ENCODE data around the gene MEFV.
"Not testable (repeated sequence)": the region's sequence is repeated elsewhere in the genome, so short reads cannot be mapped to it uniquely, and the experiment has no call there.

Gene MEFV
- total RNA-seq: 3.0 to 63.8 (median 8.1) reads per million in 17 experiments

DNA sequence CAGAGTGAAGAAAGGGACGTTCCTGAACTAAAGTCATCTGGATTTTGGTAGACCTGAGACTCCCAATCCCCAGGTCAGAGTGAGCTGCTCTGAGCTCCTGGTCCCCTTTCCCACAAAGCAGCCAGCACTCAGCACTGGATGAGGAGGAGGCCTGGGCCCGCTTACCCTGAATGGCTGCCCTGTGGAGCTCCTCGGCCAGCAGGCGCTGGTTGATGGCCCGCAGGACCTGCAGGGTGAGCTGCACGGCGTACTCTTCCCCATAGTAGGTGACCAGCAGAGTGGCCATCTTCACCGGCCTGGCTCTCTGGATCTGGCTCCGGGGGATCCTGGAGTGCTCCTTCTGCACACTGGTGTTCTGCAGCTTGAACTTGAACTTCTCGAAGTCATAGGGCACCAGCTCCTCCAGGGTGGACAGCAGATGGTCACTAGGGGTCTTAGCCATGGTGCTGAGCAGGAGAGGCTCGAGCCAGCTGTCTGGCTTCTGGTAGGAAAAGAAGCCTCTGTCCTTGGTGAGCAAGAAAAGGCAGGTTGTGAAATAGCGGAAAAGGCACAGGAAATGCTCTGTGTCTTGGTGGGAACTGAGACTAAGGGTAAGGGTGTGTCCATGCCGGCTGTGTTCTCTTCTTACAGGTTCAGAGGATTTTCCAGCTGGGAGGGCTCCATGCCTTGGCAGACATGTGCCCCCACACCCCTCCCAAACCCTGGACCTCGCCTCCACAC, at the start of gene MEFV:
Gene MEFV, minus strand, starts transcription at position 488 of the 720 bp plus-strand sequence. Its CDS starts 46 bp downstream, at position 442.
- peak; percentile 66 to 84 (median 78) for DNase-seq

DNA sequence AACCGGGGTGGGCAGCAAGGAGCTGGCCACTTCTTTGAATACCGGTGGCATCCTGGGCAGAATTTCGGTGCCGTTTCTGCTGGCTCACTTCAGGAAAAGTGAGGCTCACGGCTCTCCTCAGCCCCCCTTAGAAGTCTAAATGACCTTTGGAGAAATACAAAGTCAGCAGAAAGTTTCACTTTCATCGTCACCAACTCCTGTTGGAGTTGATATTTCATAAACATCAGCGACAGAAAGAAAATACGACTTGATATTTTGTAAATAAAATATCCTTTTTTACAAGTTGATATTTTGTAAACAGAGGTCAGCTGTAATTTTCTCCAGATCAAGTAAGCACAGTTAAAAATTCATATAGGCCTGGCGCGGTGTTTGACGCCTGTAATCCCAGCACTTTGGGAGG, 49.6 kb upstream of the MEFV start:
- no peak for DNase-seq

DNA sequence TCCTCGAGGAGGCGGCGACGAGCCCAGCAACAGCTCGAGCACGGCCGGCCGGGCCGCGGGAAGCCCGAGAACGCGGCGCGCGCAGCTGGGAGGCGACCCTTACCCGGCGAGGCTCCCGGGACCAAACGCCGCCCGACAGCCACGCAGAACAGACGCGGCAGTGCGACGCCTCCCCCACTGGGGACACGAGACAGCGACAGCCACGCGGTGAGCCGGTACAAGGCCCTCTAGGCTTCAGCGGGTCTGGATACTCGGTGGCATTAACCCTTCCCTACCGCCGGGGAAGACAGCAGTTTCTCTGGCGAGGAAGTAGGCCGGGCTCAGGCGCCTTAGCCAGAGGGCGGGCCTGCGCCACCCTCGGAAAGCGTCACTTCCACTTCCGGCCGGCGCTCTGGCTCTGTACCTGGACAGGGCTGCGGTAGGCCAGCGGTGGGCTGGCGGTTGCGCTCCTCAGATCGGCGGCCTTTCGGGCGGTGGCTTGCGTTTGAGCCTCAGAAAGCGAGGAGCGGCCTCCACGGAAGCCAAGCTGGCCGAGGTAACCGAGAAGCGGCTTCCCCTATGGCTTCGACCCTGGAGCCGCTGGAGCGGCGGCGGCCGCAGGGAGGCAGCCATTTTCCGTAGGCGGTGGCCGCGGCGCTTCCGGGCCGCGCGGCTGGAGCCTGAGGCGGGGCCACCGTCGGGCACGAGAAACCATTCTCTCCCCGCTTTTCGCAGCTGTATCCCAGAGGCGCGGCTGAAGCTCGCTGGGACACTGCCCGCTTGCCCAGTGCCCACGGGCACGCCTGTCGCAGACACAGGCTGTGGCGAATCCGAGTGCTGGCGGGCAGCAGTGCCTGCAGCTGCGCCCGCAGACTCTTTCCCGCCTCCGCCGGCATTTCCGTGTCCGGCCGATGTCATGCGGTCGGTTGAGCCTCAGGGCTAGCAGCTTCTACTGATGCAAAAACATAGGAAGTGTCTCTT, 49.0 kb upstream of the MEFV start, which contains the start of the genes TIGD7 and ZNF75A:
Gene TIGD7, minus strand, starts transcription at position 322 of the 960 bp plus-strand sequence. CDS start 4,816 bp downstream, outside the sequence.
Gene ZNF75A, plus strand, starts transcription at position 389 of the 960 bp plus-strand sequence. CDS start 2,932 bp downstream, outside the sequence.
- DNase-seq: peak; percentile 86 to 94 (median 92)

- DNase-seq: no peak
Observed at GRCh38 chr16:3304370-3304769, 47.9 kb upstream of the MEFV start.

GRCh38 chr16:3295783-3296182, 39.4 kb upstream of the MEFV start:
- no peak for DNase-seq

GRCh38 chr16:3295209-3295608, 38.8 kb upstream of the MEFV start:
- no peak for DNase-seq

- DNase-seq: no peak
Observed at GRCh38 chr16:3292604-3293003, 36.2 kb upstream of the MEFV start.

DNA sequence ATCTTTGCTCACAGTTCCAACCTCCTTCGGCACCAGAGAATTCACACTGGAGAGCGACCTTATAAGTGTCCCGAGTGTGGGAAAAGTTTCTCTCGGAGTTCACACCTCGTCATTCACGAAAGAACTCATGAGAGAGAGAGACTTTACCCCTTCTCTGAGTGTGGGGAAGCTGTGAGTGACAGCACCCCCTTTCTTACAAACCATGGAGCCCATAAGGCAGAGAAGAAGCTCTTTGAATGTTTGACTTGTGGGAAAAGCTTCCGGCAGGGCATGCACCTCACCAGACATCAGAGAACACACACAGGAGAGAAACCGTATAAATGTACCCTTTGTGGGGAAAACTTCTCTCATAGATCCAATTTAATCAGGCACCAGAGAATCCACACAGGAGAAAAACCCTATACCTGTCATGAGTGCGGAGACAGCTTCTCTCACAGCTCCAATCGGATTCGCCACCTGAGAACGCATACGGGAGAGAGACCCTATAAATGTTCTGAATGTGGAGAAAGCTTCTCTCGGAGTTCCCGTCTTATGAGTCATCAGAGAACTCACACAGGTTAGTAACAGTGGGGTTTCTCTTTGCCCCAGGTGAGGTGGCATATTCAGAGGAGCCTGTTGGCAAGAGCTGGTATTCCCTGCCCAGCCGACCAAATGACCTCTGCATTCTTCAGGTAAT, 33.7 kb upstream of the MEFV start:
- DNase-seq: no peak

DNA sequence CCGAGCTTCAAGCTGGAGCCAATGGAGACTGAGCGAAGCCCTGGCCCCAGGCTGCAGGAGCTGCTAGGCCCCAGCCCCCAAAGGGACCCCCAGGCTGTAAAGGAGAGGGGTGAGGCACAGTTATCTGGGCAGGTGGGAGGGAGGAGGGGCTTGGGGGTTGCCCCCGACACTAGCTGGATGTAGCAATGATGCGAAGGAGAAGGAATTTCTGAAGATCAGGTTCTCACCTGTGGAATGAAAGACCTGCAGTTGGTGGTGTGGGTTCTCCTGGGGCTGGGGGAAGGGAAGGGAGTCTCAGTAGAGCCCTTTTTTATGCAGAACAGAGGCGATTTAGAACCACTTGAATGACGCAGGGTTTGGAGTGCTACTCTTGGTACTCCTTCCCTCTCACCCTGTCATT, 28.7 kb upstream of the MEFV start:
- DNase-seq: no peak

DNA sequence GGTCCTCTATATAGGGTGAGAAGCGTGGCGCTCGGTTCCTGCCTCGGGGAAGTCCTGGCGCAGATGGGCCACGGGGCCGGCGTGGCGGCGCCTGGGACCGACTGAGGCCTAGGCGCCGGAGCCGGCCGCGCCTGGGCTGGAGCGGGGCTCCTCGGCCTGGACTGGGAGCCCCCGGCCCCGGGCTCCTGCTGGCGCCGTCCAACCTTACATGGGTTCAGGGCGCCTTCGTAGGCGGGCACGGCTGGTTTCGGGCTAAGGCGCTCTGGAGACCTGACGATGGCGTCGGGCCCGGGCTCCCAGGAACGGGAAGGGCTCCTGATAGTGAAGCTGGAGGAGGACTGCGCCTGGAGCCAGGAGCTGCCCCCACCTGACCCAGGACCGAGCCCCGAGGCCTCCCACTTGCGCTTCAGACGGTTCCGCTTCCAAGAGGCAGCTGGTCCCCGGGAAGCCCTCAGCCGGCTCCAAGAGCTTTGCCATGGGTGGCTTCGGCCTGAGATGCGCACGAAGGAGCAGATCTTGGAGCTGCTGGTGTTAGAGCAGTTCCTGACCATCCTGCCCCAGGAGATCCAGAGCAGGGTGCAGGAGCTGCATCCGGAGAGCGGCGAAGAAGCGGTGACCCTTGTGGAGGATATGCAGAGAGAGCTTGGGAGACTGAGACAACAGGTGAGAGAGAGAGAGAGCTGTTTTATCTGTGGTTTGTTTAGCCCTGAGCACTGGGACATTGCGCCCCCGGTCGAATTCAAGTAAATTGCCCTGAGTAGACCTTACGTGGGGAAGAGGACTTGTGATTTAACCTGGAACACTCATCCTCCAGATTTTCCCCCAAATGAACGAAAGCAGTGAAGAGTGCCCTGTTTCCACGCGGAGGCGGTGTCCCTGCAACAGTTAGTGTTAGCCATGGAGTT, 27.4 kb upstream of the MEFV start:
- peak; percentile 59 to 80 (median 66) for DNase-seq

DNA sequence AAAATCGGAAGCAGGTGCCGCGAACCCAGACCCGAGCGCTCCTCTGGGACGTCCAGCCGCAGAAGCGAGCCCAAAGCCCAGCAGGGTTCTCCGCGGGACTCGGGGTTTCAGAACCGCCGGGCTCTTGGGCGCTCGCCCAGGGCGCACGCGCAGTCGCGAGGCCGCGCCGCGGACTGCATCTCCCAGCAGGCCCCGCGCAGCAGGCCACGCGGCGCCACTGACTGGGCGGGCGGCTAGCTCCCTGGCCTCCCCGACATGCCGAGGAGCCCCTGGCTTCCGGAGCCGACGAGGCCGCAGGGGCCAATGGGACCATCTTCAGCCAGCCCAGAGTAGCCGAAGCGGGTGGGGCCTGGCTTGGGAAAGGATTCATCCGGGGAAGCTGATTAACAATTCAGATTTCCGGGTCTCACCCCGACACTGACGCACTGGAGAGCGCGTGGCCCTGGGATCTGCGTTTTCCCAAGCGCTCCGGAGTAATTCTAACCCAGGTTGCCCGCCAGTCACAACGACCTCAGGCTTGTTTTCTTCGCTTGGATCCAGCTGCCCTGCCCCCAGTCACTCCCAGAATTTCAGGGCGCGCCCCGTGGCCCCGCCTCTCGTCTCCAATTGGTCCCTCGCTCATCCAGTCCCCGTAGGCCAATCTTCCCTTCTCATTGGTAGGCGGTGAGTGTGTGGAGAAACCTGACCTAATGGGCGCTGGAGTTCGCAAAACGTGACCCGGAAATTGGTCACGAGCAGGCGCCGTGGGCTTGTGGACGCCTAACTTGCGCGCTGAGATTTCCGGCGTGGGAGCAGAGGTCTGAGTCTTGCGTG, 26.5 kb upstream of the MEFV start, which contains the start of gene ZNF263:
Gene ZNF263, plus strand, starts transcription at position 762 of the 813 bp plus-strand sequence. CDS start 328 bp downstream, outside the sequence.
- DNase-seq: peak; percentile 98 to 99 (median 98)

- no peak for DNase-seq
Observed at GRCh38 chr16:3282103-3282729, 25.8 kb upstream of the MEFV start.

DNA sequence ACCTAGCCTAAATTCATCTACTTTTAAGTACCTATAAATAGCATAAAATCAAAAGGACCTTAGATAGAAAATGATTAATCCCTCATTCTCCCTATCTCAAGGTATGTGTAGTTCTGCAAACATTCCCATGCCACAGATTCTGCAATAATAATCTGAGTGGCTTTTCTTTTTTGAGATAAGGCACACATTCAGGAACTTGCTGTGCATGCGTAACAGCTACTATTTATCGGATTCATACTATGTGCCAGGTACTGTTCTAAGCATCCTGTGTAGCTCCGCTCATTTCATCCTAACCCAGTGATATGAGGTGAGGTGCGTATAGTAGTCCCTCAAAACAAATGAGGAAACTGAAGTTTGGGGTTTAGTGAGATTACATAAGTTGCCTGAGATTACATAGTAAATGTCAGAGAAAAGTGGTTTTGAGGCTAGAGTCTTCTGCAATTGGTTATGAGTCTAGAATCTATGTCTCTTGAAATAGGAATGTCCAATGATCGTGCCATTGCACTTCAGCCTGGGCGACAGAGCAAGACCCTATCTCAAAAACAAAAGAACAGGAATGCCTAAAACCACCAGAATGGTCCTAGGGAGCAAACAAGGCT, 24.9 kb upstream of the MEFV start:
- no peak for DNase-seq

DNA sequence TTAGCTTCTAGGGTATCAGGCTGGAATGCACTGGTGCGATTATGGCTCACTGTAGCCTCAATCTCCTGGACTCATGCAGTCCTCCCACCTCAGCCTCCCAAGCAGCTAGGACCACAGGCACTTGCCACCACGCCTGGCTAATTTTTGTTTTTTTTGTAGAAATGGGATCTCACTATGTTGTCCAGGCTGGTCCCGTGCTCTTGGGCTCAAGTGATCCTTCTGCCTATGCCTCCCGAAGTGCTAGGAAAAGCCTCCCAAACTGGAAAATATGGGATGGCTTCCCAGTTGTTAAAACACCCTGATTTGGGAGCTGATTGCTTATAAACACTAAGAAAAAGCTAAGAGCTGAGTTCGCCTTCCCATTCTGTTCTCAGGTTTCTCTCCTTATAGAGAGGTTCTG, 20.2 kb upstream of the MEFV start:
- DNase-seq: no peak

DNA sequence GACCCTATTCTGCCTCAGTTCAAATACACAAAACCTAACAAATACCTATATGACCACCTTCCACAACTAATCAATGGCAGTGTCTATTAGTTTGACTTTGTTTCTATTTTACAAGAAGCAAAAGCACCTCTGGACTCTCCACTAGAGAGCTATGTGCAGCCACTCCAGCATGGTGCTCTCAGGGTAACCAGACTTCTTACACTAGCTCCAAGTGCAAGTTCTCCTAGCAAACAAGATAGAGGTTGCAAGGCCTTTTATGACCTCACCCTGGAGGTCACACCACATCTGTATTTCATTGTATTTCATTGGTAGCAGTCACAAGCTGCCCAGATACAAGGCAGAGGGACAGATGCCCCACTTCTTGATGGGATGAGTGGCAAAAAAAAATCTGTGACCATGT, 18.5 kb upstream of the MEFV start:
- DNase-seq: no peak

DNA sequence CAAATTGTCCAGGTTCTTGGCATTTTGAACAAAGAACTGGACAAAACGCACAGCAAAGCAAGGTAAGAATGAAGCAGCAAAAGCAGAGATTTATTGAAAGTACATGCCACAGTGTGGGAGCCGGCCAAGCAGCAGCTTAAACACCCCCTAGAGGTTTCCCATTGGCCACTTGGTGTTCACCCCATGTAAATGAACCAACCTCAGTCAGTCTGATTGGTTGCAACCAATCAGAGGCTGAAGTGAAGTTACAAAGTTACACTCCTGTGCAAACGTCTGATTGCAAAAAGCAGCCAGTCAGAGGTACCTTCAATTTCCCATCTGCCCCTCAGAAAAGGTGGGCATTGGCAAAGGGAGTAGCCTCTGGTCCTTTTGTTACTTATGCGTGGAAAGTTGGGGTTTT, 18.1 kb upstream of the MEFV start:
- no peak for DNase-seq

GRCh38 chr16:3271281-3271680, 14.8 kb upstream of the MEFV start:
- DNase-seq: not testable (repeated sequence)

- not testable (repeated sequence) for DNase-seq
Observed at GRCh38 chr16:3270718-3271117, 14.3 kb upstream of the MEFV start.

GRCh38 chr16:3268294-3268693, 11.9 kb upstream of the MEFV start:
- DNase-seq: no peak

Measured in suppressor macrophage (primary cell).